Measurements from ENCODE around the gene CCDC83. TPM values are rescaled to one million over a fixed set of nuclear protein-coding genes. Genes with fewer than 3 reads are reported as not detected.

Gene CCDC83
- total and polyA plus RNA-seq, 9 of the 15 experiments (the other 6 are each of a cell fraction or from before 2014, with no cell fraction given) = not detected

GRCh38 chr11:85941380-85941973 lies 86.3 kb downstream of the CCDC83 start (continued):
- TF ChIP-seq ZHX1 (conservative IDR thresholded peaks at IDR 0.05; ENCODE audit: low read length) (no peak), MAX (CRISPR knock-in tag; IDR thresholded peaks at IDR 0.05) (no peak), COPS2 (conservative IDR thresholded peaks at IDR 0.05) (no peak), RREB1 (CRISPR knock-in tag; IDR thresholded peaks at IDR 0.05) (no peak), ELF4 (CRISPR knock-in tag; IDR thresholded peaks at IDR 0.05) (no peak), ATF1 (CRISPR knock-in tag; IDR thresholded peaks at IDR 0.05) (no peak), ATF1 (tag; IDR thresholded peaks at IDR 0.05) (no peak), E2F3 (CRISPR knock-in tag; IDR thresholded peaks at IDR 0.05) (no peak), EWSR1 (IDR thresholded peaks at IDR 0.05; ENCODE audit: borderline replicate concordance, low read depth, partially characterized antibody) (no peak), ZBTB26 (CRISPR knock-in tag; IDR thresholded peaks at IDR 0.05) (no peak), PATZ1 (CRISPR knock-in tag; IDR thresholded peaks at IDR 0.05; ENCODE audit: borderline replicate concordance) (no peak), NR0B1 (IDR thresholded peaks at IDR 0.05; ENCODE audit: partially characterized antibody) (no peak)

Measured in K562 (cell line).